22Rv1 (cell line): Measurements from ENCODE around the gene OXCT2.

Source experiments
- ZFX ChIP-seq: fragments of 450-650 bp; IDR thresholded peaks from 2 replicates; pipeline ENCODE4 v1.6.1; 2017; ENCODE audit warnings: antibody characterized with exemption, borderline replicate concordance
- TF ChIP-seq, protein P1 (sequence below): fragments of 450-650 bp; IDR thresholded peaks from 2 replicates; pipeline ENCODE4 v1.5.1; 2017; ENCODE audit warnings: mild to moderate bottlenecking

DNA sequence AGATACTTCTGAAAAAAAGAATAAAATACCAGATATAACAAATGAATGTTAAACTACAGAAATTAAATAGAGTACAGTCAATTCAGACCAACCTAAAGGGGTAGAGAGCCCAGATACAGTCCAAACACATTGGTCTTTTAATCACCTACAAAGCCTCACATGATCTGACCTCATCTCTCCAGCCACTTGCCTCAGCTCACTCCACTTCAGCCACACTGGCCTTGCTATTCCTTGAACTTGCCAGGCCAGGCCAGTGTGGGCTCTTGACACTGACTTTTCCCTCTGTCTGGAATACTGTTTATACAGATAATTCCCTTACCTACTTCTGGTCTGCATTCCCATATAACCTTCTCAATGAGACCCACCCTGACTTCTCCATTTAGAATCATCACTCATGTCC, 49.5 kb downstream of the OXCT2 start:
- TF ChIP-seq, protein P1, sequence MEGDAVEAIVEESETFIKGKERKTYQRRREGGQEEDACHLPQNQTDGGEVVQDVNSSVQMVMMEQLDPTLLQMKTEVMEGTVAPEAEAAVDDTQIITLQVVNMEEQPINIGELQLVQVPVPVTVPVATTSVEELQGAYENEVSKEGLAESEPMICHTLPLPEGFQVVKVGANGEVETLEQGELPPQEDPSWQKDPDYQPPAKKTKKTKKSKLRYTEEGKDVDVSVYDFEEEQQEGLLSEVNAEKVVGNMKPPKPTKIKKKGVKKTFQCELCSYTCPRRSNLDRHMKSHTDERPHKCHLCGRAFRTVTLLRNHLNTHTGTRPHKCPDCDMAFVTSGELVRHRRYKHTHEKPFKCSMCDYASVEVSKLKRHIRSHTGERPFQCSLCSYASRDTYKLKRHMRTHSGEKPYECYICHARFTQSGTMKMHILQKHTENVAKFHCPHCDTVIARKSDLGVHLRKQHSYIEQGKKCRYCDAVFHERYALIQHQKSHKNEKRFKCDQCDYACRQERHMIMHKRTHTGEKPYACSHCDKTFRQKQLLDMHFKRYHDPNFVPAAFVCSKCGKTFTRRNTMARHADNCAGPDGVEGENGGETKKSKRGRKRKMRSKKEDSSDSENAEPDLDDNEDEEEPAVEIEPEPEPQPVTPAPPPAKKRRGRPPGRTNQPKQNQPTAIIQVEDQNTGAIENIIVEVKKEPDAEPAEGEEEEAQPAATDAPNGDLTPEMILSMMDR, result no peak
- TF ChIP-seq ZFX, result no peak
